Superior temporal gyrus (tissue), 1 donor: ENCODE measurements around the gene TMEM132D.

ENCODE experiments used
- DNase-seq: peaks from one replicate; pipeline ENCODE4 v3.0.0-alpha.2; 2016; ENCODE audit errors: extremely low spot score

The TMEM132D gene

DNA sequence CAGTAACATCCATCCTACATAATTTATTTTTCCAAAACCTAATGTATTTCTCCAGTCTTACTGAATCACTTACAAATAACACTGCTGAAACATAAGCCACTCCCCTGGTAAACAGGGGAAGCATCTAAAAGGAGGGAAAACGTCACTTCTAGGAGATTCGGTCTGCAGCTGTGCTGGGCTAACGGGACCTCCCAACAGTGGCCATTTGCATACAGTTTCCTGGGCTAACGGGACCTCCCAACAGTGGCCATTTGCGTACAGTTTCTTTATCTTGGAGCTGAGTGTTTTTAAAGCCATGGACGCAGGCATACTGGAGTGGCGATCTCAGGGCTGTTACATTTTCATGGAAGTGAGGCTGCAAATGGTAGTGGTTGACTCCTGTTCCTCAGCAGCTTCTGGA is 242.9 kb downstream of the TMEM132D start:
- no peak for DNase-seq

DNA sequence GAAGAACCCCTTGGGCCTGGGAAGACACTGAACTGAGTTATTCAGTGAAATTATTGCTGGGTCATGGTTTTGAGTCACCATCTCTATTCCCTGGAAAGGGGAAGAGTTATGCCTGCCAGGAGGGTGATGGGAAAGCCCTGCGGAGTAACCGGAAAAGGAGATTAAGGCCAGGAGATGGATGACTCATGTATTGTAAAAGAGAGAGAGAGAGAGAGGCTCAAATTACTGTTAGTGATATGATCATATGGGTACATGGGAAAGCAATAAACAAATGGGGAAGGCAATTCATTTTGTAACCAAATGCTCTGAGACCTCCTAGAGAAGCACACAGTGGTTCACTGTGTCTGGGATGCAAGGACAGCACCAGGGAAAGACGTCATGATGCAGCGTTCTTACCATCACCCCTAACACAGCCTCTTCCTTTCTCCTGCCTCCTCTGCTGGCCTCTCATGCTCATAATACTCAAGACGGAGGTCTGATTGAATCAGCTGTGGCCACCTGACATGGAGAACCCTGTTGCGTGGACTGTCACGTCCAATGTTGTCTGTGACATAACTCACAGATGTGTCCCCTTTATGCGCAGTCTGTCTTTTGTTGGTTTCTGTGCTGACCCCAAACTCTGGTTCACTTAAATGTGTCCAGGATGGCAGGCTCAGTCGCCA is 243.7 kb downstream of the TMEM132D start:
- no peak for DNase-seq

DNA sequence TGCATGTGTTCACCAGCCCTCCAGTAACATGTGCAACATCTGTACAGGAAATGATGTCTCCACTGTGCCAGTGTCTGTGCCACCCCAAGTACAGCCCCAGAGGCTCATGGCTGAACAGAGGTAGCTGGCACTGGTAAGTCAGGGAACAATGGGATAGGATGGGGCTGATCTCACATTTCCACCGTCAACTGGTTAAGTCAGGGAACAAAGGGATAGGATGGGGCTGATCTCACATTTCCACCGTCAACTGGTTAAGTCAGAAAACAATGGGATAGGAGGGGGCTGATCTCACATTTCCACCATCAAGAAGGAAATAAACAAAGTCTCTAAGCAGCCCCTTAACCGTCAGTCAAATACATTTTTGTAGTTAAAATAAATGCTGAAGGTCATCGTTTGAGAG is 246.6 kb downstream of the TMEM132D start:
- DNase-seq: no peak

DNA sequence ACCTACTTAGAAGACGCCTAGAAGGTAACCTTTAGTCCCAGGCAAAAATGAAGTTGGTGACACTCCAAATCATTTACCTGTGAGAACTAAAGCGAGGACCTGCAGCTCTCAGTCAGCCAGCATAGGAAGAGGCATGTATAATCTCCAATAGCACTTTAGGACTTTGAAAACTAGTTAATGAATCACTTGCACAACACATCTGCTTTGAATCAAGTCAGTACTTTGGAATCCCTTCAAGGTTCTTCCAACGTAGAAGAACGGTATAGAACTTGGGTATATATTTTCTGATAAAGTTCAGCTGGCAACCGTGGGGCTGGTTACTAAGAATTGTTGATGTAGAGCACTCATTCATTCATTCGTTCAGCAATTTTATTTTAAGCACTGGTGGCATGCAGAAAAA is 251.9 kb downstream of the TMEM132D start:
- DNase-seq: no peak

DNA sequence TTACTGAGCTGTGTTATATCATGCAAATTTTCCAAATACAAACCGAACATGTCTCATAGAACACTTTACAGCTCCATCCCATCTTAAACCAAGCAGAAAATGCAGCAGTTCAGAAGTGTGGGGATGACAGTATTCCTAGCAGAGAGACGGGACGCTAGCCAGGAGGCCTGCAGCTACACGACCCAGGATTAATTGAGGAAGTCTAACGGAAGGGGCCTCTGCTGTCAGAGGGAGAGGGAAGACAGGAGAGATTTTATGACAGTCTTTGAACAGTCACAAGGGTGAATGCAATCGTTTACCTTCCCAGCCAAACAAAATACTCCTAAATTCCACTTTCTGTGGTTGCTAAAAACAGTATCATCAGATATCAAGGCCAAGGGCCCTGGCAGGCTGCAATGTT is 261.9 kb downstream of the TMEM132D start:
- no peak for DNase-seq

DNA sequence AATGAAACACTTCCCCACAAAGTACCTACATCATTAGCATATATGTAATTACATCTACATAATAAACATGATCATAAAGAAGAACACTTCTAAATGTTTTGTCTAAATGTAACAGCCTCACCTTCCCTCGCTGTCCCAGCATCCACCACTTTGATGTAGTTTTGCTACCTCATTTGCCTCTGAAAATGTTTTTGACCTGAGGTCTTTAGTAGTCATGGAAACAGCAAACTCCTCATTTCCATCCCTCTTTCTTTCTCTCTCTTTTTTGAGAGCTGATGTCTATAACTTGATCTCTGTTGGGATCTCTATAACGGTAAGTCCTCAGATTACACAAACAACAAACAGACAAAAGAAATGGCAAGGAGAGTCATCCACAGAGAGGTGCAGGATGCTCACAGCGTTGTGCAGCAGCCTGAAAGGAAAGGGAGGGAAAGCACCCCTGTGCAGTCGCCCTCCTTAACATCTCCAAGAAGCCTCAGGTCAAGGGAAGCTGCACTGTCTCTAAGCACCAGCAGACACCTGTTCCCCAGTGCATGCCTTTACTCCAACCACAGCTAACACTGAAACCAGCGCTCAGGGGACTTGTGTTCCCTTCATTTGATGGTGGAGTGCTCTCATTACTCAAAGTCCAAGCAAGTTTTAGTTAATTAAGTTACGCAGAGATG is 268.7 kb downstream of the TMEM132D start:
- no peak for DNase-seq

DNA sequence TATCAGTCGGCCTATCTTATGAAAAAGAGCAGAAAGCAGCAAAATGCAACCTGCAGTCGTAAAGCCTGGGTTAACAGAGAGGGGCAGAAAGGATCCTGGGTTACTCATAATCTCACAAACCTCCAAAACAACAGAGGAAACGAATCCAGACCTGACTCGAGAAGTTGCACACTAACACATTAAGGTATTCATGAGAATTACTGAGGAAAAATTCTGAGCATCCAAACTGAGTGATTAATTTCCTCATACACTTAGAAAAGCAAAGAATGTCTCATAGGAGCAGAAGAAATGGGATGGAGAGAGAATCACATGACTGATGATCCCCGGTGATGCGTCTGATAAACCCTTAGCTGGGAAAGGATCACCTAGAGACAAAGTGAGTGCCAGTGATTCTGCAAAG is 272.5 kb downstream of the TMEM132D start:
- DNase-seq: no peak

DNA sequence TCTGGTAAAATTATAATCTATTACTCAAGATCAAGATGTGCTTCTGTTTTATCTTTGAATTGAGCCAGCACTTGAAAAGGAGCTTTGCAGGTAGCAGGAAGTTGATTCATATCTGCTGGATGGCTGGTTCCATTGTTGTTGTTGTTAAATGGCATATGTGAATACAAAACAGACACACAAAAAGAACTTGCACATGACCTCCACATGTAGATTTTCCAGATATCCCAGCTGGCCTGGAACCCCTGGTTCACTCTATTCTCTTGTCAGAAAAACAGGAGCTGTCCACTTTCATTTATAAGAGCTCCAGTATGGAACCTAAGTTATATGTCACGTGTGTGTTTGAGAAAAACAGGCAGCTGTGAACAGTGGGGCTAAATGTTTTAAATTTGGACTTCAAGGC is 273.9 kb downstream of the TMEM132D start:
- no peak for DNase-seq

DNA sequence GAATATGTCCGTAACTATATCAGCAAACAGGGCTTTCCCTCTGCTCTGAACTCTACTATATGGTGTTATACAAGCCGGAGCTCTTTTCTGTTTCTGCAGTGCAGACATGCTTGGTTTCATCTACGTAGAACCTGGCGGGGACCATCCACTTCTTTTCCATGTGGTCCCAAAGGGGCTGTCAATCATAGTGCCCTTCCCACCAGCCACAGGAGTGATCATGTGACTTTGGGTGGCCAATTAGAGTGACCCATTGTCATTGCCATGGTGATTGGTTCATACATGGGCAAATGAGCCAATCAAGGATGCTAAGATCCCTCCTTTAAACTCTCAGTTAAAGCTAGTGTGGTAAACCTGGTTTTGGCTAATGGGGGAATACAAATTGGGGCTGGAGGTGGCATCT is 281.3 kb downstream of the TMEM132D start:
- no peak for DNase-seq

DNA sequence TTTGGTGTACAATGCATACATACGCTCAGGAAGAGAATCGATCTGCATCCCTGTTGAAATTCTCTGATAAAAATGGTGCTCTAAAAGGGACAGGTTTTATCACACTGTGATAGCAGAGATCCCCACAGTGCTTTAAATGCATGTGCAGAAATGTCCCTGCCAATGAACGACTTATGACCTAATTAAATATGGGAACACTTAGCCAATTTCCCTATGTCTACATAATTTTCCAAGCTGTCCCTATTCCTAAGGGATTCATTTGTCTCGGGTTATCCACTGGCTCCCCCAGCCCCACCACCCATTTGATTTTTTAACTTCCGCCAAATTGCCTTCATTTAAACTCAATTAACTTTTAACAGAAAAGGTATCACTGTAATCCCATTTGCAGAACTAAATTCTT is 284.6 kb downstream of the TMEM132D start:
- DNase-seq: no peak

DNA sequence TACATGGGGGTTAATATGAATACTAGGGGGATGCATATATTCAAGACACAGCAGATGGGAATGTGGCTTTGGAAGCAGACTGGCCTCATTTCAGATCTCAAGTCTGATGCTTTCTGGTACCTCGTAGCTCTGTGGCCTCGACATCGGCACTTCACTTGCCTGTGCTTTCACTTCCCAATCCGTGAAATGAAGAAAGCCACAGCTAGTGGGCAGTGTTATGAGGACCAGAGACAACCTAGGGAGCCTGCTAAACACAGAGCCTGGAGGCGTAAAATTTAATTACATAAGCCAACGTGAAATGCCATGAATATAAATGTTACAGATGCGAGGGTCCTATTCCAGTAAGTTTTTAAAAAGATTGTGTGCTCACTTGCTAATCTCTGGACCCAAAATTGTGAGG is 286.0 kb downstream of the TMEM132D start:
- no peak for DNase-seq

DNA sequence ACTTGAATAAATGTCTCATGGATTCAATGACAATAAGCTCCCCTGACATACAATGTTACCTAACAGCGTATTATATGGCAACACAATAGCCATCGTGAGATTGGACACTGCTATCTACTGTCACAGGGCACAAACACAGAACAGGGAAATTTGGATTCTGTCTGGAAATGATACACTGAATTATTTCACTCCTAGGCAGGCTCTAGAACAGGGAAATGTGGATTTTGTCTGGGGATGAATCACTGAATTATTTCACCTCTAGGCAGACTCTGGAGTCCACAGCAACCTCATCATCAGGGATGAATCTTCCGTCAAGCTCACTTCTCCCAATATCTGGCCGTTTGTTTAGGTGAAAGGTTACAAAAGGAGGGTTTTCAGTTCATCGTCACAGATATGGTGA is 288.8 kb downstream of the TMEM132D start:
- DNase-seq: no peak

DNA sequence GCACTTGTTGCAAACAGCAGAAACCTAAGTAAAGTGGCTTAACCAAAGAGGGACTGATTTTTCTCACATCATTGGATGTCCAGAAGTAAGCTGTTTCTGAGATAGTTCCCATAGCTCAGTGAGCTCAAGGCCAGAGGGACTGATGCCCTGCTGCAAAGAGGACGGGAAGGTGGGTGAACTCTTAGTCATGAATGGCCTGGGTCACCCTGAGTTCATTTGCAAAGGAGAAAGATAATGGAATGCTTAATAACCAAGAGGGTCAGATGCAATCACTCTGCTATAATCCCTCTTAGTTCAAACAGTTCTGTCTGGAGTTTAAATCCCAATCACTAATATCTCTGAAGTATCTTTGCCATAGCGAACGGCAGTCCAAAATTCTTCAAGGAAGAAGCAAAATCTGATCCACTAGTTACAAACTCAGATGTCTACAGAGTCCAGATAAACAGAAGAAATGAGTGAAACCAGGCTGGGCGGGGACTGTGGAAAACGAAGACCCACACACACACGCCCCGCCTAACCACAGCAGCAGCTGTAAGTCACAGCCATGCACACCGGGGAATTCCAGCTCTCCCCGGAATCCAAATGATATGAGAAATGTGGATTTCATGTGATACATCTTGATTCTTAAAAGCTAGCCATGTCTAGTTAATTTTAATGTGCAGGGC is 289.5 kb downstream of the TMEM132D start:
- no peak for DNase-seq

DNA sequence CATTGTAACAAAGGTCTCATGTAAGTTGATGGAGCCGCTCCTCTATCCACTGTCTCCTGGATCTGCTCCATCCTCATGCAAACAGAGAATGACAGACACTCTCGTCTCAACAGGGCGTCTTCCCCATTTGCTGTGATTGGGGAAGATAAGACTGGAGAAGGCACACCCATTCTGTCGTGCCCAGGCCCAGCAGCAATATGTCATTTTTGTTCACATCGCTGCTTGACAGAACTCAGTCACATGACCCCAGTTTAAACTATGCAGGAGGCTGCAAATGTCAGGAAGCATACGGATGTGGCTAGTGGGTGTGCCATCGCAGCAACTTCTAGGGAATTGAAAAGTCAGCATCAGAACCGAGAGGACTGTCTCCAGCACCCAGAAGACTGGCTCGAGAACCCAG is 290.5 kb downstream of the TMEM132D start:
- no peak for DNase-seq

DNA sequence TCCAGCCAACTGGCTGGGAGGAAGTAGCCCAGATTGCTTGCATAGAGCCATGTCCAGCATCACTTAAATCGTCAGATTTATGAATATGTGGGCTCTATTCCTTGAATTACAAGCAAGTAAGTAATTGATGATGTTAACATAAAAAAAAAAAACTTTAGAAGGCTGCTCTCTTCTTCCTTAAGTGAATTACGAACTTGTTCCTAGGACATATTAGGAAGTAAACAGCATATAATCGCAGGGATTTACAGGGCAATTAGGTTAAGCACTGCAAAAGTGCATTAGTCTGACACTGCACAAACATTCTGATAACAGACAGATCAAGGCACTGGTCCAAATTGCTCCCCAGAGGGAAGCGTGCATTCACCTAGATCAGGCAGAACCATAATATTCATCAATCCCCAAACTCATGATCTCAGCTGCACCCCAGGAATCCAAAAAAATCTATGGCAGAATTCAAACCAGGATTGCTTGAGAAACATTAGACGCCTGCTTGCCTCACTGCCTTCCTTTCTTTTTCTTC is 293.2 kb downstream of the TMEM132D start:
- no peak for DNase-seq

DNA sequence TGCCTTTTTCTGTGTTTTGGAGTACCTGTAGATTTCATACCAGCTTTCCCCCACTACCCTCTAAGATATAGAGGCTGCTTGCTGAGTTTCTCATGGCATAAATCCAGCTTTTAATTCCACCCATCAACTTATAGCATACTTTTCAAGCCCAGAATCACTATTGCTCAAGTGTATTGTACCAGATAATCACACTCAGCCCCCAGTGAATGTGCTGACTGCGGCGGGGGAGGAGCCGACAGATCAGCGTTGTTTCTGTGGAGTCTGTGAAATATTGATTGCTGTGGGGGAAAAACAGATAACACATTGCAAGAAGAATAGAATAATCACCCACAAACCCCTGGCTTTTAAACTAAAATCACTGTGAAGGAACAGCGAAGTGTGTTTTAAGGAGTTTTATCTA is 296.1 kb downstream of the TMEM132D start:
- DNase-seq: no peak

DNA sequence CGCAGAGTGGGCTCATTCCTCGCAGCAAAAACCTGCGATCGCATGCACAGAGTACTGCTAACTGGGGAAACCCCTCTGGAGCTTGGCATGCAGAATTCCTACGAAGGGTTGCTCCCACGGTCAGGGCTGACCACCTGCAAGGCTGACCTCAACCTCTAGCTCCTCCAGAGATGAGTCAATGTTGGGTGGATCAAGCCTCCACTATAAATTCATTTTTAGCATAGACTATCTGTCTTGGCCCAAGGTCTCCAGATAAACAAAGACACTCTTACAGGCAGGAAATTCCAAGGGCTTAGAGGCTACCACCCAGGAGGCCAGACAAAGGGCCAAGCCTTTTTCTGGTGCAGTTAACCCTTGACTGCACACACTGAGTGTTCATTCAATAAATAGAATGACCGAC is 296.5 kb downstream of the TMEM132D start:
- no peak for DNase-seq

DNA sequence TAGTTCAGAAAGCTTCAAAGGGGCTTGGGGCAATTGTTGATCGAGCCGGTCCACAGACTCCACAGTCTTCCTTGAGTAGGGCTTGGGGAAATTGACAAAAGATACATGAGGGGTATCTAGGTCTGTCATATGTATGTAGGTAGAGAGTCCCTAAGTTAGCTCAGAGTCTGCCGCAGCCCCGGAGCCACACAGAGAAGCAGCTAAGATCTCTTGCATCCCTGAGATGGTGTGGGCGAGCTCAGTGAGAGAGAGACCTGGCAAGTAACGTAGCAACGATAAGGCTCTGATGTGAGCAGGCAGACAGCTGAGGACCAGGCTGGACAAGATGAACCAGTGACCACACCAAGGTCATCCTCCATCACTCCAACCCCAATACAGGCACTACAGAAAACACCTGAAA is 297.6 kb downstream of the TMEM132D start:
- no peak for DNase-seq

DNA sequence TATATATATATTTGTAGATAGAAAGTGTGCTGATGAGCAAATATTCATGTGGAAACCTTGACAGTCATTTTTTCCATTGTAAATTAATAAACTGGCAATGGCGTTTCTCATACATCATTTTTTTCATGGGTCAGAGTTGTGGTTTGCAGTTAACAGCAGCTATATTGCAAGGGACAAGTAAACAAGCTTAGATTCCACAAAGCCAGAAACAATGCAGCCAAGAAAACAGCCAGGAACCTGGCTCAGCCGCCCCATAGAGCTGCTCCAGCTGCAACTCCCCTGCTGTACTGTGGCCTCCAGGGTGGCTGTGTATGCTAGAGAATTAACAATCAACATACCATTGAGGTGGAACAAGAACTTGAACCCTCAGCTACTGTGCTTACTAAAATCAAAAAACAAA is 298.2 kb downstream of the TMEM132D start:
- DNase-seq: no peak

DNA sequence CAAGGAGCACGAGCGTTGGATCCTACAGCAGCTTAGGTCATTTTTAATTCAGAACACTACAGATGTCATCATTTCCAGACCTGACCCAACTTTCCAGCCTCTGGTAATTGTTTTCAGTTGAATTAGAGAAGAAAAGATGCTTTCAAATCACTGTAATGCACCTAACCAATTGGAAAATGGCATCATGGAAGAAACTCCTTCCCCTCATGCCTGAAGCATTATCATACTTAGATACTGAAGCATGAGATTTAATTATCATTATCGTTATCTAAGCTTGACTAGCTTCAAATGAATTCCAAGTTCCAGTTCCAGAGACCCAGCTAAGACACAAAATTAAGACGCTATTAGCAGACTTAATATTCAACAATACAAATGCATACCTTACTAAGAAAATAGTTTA is 299.3 kb downstream of the TMEM132D start:
- DNase-seq: no peak

DNA sequence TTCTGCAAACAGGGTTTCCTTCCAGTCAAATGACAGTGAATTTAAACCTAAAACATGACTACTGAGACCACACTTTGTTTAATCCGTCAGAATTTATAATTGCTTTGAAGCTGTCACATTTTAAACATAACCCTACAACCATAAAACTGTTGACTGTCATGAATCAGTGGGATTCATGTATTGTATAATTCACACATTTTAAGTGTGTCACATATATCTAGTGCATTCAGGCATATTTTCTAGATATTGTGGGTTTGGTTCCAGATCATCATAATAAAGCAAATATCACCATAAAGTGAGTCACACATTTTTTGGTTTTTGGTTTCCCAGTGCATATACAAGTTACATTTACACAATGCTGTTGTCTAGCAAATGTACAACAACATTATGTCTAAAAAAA is 304.4 kb downstream of the TMEM132D start:
- DNase-seq: no peak

DNA sequence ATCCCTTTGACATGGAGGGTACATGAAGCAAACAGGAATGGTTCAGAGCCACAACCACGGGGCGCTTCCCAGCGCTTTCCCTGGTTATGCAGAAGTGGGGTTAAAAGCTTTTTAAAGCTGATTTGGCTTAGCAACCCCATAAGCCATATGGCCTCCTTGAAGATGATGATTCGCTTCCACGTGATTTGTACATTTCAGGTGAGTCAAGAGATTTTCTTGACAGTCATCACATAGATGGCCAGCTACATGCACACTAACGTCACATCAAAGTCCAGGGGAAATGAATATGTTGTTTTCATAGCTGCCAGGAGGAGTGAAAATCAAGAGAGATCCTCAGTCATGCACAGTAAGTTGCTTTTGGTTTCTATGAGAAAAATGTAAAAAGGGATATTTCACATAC is 309.7 kb downstream of the TMEM132D start:
- DNase-seq: no peak

DNA sequence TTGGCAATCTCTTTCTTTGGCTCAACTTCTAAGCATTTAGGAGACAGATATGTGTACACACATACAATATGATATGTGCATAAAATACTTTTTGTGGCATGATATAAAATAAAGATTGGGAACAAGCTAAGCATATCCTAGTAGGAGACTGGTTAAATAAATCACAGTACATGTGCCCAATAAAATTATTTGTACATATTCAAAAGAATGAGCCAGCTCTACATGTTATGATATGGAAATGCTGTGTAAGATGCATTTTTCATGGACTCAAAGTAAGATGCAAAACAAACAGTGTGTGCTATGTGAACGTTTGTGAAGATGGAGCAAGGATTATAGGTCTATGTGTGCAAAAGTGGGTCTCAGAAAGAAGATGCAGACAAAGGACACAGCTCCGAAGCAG is 311.4 kb downstream of the TMEM132D start:
- no peak for DNase-seq
